HG03045 (cell line): ENCODE results near the gene CDH15.

Experiments
- ATAC-seq: cut with Tn5 transposase; IDR thresholded peaks from one replicate; pipeline ENCODE4 v1.9.1; 2021; ENCODE audit warnings: mild to moderate bottlenecking, moderate library complexity; ENCODE audit not compliant: unreplicated experiment

CDH15 gene

GRCh38 chr16:89171216-89172170, at the start of gene CDH15:
CDH15 (plus strand) TSS chr16:89171748; CDS start chr16:89171832, 84 bp downstream.
- ATAC-seq = peak; percentile 74

GRCh38 chr16:89122322-89122851, 49.2 kb upstream of the CDH15 start:
- no peak for ATAC-seq

GRCh38 chr16:89123001-89123830, 48.3 kb upstream of the CDH15 start:
- ATAC-seq = no peak

GRCh38 chr16:89123831-89124100, 47.8 kb upstream of the CDH15 start:
- ATAC-seq = no peak

- no peak for ATAC-seq
Measured at GRCh38 chr16:89129378-89129777, 42.2 kb upstream of the CDH15 start.

- ATAC-seq = no peak
Measured at GRCh38 chr16:89130448-89130847, 41.1 kb upstream of the CDH15 start.

- no peak for ATAC-seq
Measured at GRCh38 chr16:89131783-89132182, 39.8 kb upstream of the CDH15 start.

- no peak for ATAC-seq
Measured at GRCh38 chr16:89132194-89133005, 39.1 kb upstream of the CDH15 start.

GRCh38 chr16:89133457-89134127, 38.0 kb upstream of the CDH15 start:
- ATAC-seq = no peak

GRCh38 chr16:89134269-89134668, 37.3 kb upstream of the CDH15 start:
- ATAC-seq = no peak

GRCh38 chr16:89135166-89135565, 36.4 kb upstream of the CDH15 start:
- no peak for ATAC-seq

GRCh38 chr16:89135971-89136765, 35.4 kb upstream of the CDH15 start:
- ATAC-seq = no peak

- ATAC-seq = no peak
Measured at GRCh38 chr16:89136931-89137330, 34.6 kb upstream of the CDH15 start.

- ATAC-seq = no peak
Measured at GRCh38 chr16:89137666-89138512, 33.7 kb upstream of the CDH15 start.

GRCh38 chr16:89138513-89138795, 33.1 kb upstream of the CDH15 start:
- ATAC-seq = no peak

- ATAC-seq = no peak
Measured at GRCh38 chr16:89138843-89139520, 32.6 kb upstream of the CDH15 start.

- ATAC-seq = no peak
Measured at GRCh38 chr16:89139907-89140361, 31.6 kb upstream of the CDH15 start.

- no peak for ATAC-seq
Measured at GRCh38 chr16:89140401-89140800, 31.1 kb upstream of the CDH15 start.
